Stimulated activated memory B cell treated with anti-CD40 and anti-IgM and Interleukin-4, amounts not matched to agents 10 μg/mL and 1 μg/mL and 100 μg/mL, for 72 hours (primary cell): Measurements from ENCODE around the gene PAQR9.
"Not testable (repeated sequence)": the region's sequence is repeated elsewhere in the genome, so short reads cannot be mapped to it uniquely, and the experiment has no call there.

Experiments
- ATAC-seq: fragments of 150-1000 bp; cut with Tn5 transposase; 2 replicates; pipeline ENCODE4 v1.10.0; 2021
- H3K27ac Mint-ChIP-seq: one replicate; pipeline ENCODE4 v1.8.0; 2022; ENCODE audit warnings: mild to moderate bottlenecking, mixed read lengths
- H3K27me3 Mint-ChIP-seq: one replicate; pipeline ENCODE4 v1.8.0; 2022; ENCODE audit warnings: mixed read lengths
- H3K36me3 Mint-ChIP-seq: one replicate; pipeline ENCODE4 v1.8.0; 2022; ENCODE audit warnings: mixed read lengths
- H3K4me1 Mint-ChIP-seq: one replicate; pipeline ENCODE4 v1.8.0; 2022; ENCODE audit warnings: mixed read lengths
- H3K4me3 Mint-ChIP-seq: one replicate; pipeline ENCODE4 v1.8.0; 2022; ENCODE audit warnings: mild to moderate bottlenecking, moderate library complexity, mixed read lengths
- H3K9me3 Mint-ChIP-seq: one replicate; pipeline ENCODE4 v1.8.0; 2022; ENCODE audit warnings: mixed read lengths

PAQR9 gene

DNA sequence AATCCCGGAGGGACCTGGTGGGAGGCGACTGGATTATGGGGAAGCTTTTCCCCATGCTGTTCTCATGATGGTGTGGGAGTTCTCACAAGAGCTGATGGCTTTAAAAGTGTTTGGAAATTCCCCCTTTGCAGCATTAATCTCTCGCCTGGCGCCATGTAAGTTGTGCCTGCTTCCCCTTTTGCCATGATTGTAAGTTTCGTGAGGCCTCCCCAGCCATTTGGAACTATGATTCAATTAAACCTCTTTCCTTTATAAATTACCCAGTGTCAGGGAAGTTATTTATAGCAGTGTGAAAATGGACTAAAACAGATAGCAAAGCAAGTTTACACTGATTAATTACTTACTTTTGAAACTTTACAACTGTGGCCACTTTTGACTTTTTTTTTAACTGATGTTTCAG, 27.2 kb upstream of the PAQR9 start:
- H3K4me3 Mint-ChIP-seq: no peak overlapping the region
- peaks cover 9% of the 10 kb centered on the region for H3K4me1 Mint-ChIP-seq
- no peaks in the 10 kb centered on the region for H3K36me3 Mint-ChIP-seq
- H3K27me3 Mint-ChIP-seq: no peaks in the 10 kb centered on the region
- no peak overlapping the region for H3K27ac Mint-ChIP-seq
- no peaks in the 10 kb centered on the region for H3K9me3 Mint-ChIP-seq
- no peak for ATAC-seq

- H3K4me3 Mint-ChIP-seq, H3K27ac Mint-ChIP-seq, H3K9me3 Mint-ChIP-seq, H3K27me3 Mint-ChIP-seq, ATAC-seq, H3K36me3 Mint-ChIP-seq, H3K4me1 Mint-ChIP-seq: not testable (repeated sequence)
Measured at GRCh38 chr3:142988826-142989225, 25.4 kb upstream of the PAQR9 start.

DNA sequence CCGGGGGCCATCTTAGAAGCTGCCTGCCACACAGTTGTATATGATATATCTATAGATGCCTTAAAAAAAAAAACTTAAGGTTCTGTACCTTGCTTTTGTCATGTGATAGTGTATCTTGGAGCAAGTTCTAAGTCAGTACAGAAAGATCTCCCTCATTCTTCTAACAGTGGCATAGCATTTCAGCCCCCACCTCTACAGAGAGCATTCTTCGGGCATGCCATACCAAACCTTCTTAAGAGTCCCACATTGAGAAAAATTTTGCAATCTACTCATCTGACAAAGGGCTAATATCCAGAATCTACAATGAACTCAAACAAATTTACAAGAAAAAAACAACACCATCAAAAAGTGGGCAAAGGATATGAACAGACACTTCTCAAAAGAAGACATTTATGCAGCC, 24.7 kb upstream of the PAQR9 start:
- not testable (repeated sequence) for H3K9me3 Mint-ChIP-seq, H3K27me3 Mint-ChIP-seq, H3K36me3 Mint-ChIP-seq, H3K4me3 Mint-ChIP-seq, H3K27ac Mint-ChIP-seq, ATAC-seq, H3K4me1 Mint-ChIP-seq

DNA sequence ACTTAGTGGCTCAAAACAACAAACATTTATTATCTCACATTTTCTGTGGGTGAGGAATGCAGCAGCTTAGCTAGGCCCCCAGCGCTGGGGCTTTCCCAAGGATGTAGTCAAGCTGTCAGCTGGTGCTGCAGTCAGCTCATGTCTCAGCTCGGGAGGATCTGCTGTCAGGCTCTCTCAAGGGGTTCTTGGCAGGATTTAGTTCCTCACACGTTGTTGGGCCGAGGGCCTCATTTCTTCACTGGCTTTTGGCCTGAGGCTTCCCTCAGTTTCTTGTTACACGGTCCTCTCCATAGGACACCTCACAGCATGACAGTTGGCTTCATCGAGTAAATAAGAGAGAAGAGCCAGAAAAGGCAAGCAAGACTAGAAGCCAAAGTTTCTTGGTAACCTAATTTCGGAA, 24.2 kb upstream of the PAQR9 start:
- no peak overlapping the region for H3K27ac Mint-ChIP-seq

GRCh38 chr3:142987080-142987700, 23.7 kb upstream of the PAQR9 start:
- Mint-ChIP-seq H3K36me3 (no peaks in the 10 kb centered on the region), H3K4me3 (no peak overlapping the region), H3K27ac (no peak overlapping the region), H3K9me3 (no peaks in the 10 kb centered on the region), H3K27me3 (no peaks in the 10 kb centered on the region), H3K4me1 (no peaks in the 10 kb centered on the region)
- ATAC-seq: no peak

More for the DNA sequence above, 24.2 kb upstream of the PAQR9 start:
- no peaks in the 10 kb centered on the region for H3K9me3 Mint-ChIP-seq
- no peak overlapping the region for H3K4me3 Mint-ChIP-seq
- ATAC-seq: no peak
- H3K36me3 Mint-ChIP-seq: no peaks in the 10 kb centered on the region
- no peaks in the 10 kb centered on the region for H3K4me1 Mint-ChIP-seq
- no peaks in the 10 kb centered on the region for H3K27me3 Mint-ChIP-seq

DNA sequence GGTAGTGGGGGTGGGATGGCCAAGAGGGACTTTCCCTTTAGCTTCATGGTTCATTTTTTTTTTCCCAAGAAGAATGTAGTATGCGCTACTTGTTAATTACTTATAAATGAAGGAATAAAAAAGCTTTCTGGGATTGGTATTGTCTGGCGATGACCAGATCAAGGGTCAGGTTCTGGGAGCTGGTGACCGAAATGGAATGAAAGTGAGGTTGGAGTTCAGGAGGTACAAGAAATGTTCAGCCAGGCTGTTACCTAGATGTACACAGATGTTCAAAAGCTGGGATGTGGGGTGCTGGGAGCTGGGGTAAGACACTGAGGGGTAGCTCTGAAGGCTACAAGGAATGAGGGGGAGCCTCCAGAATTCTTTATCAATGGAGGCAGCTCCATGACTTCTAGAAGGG, 20.8 kb upstream of the PAQR9 start:
- ATAC-seq: no peak
- Mint-ChIP-seq H3K9me3 (no peaks in the 10 kb centered on the region), H3K36me3 (no peaks in the 10 kb centered on the region), H3K4me1 (no peaks in the 10 kb centered on the region), H3K27me3 (peaks cover 7% of the 10 kb centered on the region), H3K4me3 (no peak overlapping the region), H3K27ac (no peak overlapping the region)

- no peaks in the 10 kb centered on the region for H3K9me3 Mint-ChIP-seq
- peaks cover 7% of the 10 kb centered on the region for H3K27me3 Mint-ChIP-seq
- no peaks in the 10 kb centered on the region for H3K36me3 Mint-ChIP-seq
- H3K27ac Mint-ChIP-seq: no peak overlapping the region
- no peak overlapping the region for H3K4me3 Mint-ChIP-seq
- H3K4me1 Mint-ChIP-seq: no peaks in the 10 kb centered on the region
- ATAC-seq: no peak
Measured at GRCh38 chr3:142983318-142983717, 19.8 kb upstream of the PAQR9 start.

DNA sequence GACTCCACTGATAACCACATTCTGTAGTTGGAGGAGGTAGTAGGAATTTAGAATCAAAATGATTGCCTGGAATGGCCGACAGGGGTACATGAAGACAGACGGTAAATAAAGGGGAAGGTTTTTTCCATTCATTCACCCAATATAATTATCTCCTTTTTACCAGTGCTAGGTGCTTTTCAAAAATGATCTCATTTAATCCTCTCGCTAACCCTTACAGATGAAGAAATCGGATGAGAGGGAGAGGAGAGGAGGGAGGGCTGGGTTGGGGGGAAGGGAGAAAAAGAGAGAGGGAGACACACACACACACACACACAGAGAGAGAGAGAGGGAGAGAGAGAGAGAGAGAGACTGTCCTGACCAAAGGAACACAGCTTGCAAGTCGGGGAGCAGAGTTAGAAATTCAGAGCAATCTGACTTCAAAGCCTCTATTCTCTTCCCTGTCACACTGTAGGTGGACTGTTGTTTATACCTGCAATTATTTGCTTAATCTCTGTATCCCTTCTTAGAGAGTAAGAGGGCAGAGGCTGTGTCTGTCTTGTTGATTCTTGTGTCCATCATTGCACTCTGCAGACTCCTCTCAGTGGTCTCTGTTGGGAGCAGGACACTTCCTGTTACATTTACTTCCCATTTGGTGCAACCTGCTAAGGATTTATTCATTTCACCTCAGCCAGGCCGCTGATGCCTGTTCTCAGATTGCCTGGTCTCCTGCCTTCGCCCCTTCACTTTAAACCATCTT, 18.7 kb upstream of the PAQR9 start:
- no peaks in the 10 kb centered on the region for H3K4me1 Mint-ChIP-seq
- H3K9me3 Mint-ChIP-seq: no peaks in the 10 kb centered on the region
- no peak overlapping the region for H3K4me3 Mint-ChIP-seq
- peaks cover 7% of the 10 kb centered on the region for H3K27me3 Mint-ChIP-seq
- ATAC-seq: no peak
- H3K27ac Mint-ChIP-seq: no peak overlapping the region
- H3K36me3 Mint-ChIP-seq: no peaks in the 10 kb centered on the region

DNA sequence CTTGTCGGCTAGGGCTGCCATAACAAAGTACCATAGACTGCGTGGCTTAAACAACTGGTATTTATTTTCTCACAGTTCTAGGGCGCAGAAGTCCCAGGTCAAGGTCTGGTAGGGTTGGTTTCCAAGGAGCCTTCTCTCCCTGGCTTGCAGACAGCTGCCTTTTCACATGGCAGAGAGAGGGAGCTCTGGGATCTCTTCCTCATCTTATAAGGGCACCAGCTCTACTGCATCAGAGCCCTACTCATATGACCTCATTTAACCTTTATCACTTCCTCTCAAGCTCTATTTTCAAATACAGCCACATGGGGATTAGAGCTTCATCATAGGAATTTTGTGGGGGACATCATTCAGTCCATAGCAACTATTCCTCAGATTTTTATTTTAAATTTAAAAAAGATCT, 17.6 kb upstream of the PAQR9 start:
- H3K36me3 Mint-ChIP-seq: no peaks in the 10 kb centered on the region
- no peaks in the 10 kb centered on the region for H3K9me3 Mint-ChIP-seq
- H3K4me3 Mint-ChIP-seq: no peak overlapping the region
- H3K4me1 Mint-ChIP-seq: no peaks in the 10 kb centered on the region
- peaks cover 7% of the 10 kb centered on the region for H3K27me3 Mint-ChIP-seq
- no peak overlapping the region for H3K27ac Mint-ChIP-seq
- no peak for ATAC-seq

DNA sequence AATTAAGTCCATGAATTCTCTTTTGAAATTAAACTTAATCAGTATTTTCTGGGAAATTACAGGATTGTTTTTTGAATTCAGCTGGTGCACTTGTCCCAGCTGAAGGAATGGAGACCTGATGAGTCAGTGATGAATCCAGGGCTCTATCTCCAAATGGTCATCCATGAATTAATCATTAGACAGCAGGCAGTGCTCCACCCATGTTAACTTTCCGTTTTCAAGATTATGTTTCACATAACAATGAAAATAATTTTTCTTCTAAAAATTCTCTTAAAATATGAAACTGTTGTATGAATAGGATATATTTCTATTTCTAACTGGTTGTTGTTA, 13.9 kb upstream of the PAQR9 start:
- Mint-ChIP-seq H3K4me1 (no peaks in the 10 kb centered on the region), H3K36me3 (no peaks in the 10 kb centered on the region), H3K9me3 (no peaks in the 10 kb centered on the region), H3K27ac (no peak overlapping the region), H3K27me3 (peaks cover 29% of the 10 kb centered on the region), H3K4me3 (no peak overlapping the region)
- ATAC-seq: no peak

GRCh38 chr3:142976621-142977398, 13.3 kb upstream of the PAQR9 start:
- ATAC-seq: no peak
- Mint-ChIP-seq H3K4me3 (no peak overlapping the region), H3K9me3 (no peaks in the 10 kb centered on the region), H3K27ac (no peak overlapping the region), H3K36me3 (no peaks in the 10 kb centered on the region), H3K27me3 (peaks cover 35% of the 10 kb centered on the region), H3K4me1 (no peaks in the 10 kb centered on the region)

- no peak for ATAC-seq
- Mint-ChIP-seq H3K4me3 (no peak overlapping the region), H3K36me3 (no peaks in the 10 kb centered on the region), H3K9me3 (no peaks in the 10 kb centered on the region), H3K27me3 (peaks cover 47% of the 10 kb centered on the region), H3K27ac (no peak overlapping the region), H3K4me1 (no peaks in the 10 kb centered on the region)
Measured at GRCh38 chr3:142975316-142975995, 12.0 kb upstream of the PAQR9 start.

DNA sequence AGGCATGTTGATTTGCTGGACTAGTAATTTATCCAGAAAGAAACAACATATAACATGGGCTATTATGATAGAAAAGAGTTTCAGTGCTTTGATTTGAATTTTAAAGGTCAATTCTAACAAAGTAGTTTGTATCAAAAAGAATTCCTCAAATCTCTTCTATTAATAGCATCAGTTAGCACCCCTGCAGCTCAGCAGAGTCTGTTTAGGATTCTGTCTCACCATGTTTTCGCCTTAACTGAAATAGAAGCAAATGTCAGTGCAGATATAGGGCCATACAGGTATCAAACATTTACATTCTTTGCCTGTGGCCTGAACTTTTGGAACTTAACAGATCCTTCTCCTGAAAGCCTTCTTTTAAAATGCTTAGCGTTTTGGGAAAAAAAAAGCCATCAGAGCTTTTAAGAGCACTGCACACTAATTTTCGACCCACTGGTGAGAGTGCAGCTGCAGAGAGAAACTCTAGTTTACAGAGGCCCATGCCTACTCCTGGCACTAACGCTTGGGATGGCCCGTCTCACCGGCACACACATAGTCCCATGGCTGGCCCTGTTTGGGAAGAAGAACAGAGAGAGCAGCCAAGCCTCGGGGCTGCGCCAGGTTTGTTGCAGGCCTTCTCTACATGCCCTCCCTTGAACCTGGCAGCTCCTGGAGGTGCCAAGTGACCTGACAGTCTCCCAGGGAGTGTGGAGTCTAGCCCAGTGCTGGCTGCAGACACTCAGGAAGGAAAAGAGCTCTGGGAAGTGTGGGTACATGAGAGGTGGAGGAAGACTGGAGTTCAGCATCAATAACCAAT, 9.9 kb upstream of the PAQR9 start:
- no peak for ATAC-seq
- Mint-ChIP-seq H3K36me3 (no peaks in the 10 kb centered on the region), H3K4me1 (no peaks in the 10 kb centered on the region), H3K27ac (no peak overlapping the region), H3K9me3 (no peaks in the 10 kb centered on the region), H3K4me3 (no peak overlapping the region), H3K27me3 (peaks cover 47% of the 10 kb centered on the region)

- Mint-ChIP-seq H3K4me1 (no peaks in the 10 kb centered on the region), H3K4me3 (no peak overlapping the region), H3K36me3 (no peaks in the 10 kb centered on the region), H3K27me3 (peaks cover 47% of the 10 kb centered on the region), H3K9me3 (no peaks in the 10 kb centered on the region), H3K27ac (no peak overlapping the region)
- no peak for ATAC-seq
Measured at GRCh38 chr3:142972092-142972753, 8.7 kb upstream of the PAQR9 start.
